A673 (cell line): ENCODE measurements around the gene CCR2.

Experiments used
- EZH2 ChIP-seq: fragments of 200-600 bp; sonication (generic); IDR thresholded peaks from 2 replicates; pipeline ENCODE4 v1.6.1; 2017; ENCODE audit warnings: borderline replicate concordance, low read depth, mild to moderate bottlenecking, mixed read lengths, antibody characterized with exemption, low read length; ENCODE audit not compliant: poor library complexity, severe bottlenecking
- TF ChIP-seq, protein P1 (sequence below): fragments of 300-800, 200-600 bp; sonication (generic); conservative IDR thresholded peaks from 2 replicates; pipeline ENCODE4 v1.5.1; 2017; ENCODE audit warnings: low read depth, mild to moderate bottlenecking, antibody characterized with exemption, low read length, moderate library complexity, mixed read lengths

- TF ChIP-seq, protein P1, sequence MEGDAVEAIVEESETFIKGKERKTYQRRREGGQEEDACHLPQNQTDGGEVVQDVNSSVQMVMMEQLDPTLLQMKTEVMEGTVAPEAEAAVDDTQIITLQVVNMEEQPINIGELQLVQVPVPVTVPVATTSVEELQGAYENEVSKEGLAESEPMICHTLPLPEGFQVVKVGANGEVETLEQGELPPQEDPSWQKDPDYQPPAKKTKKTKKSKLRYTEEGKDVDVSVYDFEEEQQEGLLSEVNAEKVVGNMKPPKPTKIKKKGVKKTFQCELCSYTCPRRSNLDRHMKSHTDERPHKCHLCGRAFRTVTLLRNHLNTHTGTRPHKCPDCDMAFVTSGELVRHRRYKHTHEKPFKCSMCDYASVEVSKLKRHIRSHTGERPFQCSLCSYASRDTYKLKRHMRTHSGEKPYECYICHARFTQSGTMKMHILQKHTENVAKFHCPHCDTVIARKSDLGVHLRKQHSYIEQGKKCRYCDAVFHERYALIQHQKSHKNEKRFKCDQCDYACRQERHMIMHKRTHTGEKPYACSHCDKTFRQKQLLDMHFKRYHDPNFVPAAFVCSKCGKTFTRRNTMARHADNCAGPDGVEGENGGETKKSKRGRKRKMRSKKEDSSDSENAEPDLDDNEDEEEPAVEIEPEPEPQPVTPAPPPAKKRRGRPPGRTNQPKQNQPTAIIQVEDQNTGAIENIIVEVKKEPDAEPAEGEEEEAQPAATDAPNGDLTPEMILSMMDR = no peak
- TF ChIP-seq EZH2 = no peak
Observed at GRCh38 chr3:46349484-46350261, 4.2 kb upstream of the CCR2 start.
